ENCODE data around the gene PAMR1.
"Not testable (repeated sequence)": the region's sequence is repeated elsewhere in the genome, so short reads cannot be mapped to it uniquely, and the experiment has no call there.

PAMR1 gene

GRCh38 chr11:35541621-35542375 lies 16.4 kb upstream of the PAMR1 start:
- no peak for DNase-seq

GRCh38 chr11:35540526-35540925 lies 15.1 kb upstream of the PAMR1 start:
- no peak for DNase-seq

GRCh38 chr11:35539781-35540281 lies 14.4 kb upstream of the PAMR1 start:
- no peak for DNase-seq

- DNase-seq, result no peak
These were observed 13.8 kb upstream of the PAMR1 start for GRCh38 chr11:35539256-35539655.

GRCh38 chr11:35536470-35536869 lies 11.1 kb upstream of the PAMR1 start:
- no peak for DNase-seq

GRCh38 chr11:35531246-35531645 lies 5.8 kb upstream of the PAMR1 start:
- DNase-seq, result no peak

GRCh38 chr11:35529971-35530495 lies 4.6 kb upstream of the PAMR1 start:
- no peak for DNase-seq

- no peak for DNase-seq
These were observed 965 bp upstream of the PAMR1 start for GRCh38 chr11:35526370-35526792.

- no peak for DNase-seq
These were observed 636 bp downstream of the PAMR1 start for GRCh38 chr11:35524780-35525179.

- no peak for DNase-seq
These were observed 1.6 kb downstream of the PAMR1 start for GRCh38 chr11:35523861-35524260.

GRCh38 chr11:35523331-35523768 lies 2.1 kb downstream of the PAMR1 start:
- no peak for DNase-seq

- DNase-seq, result not testable (repeated sequence)
These were observed 3.3 kb downstream of the PAMR1 start for GRCh38 chr11:35522091-35522490.

GRCh38 chr11:35520376-35520775 lies 5.0 kb downstream of the PAMR1 start:
- DNase-seq, result no peak

GRCh38 chr11:35518766-35519165 lies 6.7 kb downstream of the PAMR1 start:
- no peak for DNase-seq

GRCh38 chr11:35517481-35517880 lies 7.9 kb downstream of the PAMR1 start:
- no peak for DNase-seq

GRCh38 chr11:35516403-35516802 lies 9.0 kb downstream of the PAMR1 start:
- no peak for DNase-seq

GRCh38 chr11:35515224-35515623 lies 10.2 kb downstream of the PAMR1 start:
- no peak for DNase-seq

- no peak for DNase-seq
These were observed 10.9 kb downstream of the PAMR1 start for GRCh38 chr11:35514481-35514880.

- DNase-seq, result no peak
These were observed 13.8 kb downstream of the PAMR1 start for GRCh38 chr11:35511666-35512065.

GRCh38 chr11:35507688-35508087 lies 17.7 kb downstream of the PAMR1 start:
- no peak for DNase-seq

GRCh38 chr11:35501776-35502175 lies 23.6 kb downstream of the PAMR1 start:
- no peak for DNase-seq

GRCh38 chr11:35500744-35501143 lies 24.7 kb downstream of the PAMR1 start:
- DNase-seq, result no peak

GRCh38 chr11:35496416-35496815 lies 29.0 kb downstream of the PAMR1 start:
- no peak for DNase-seq

GRCh38 chr11:35494957-35495490 lies 30.4 kb downstream of the PAMR1 start:
- DNase-seq, result no peak
